ENCODE measurements around the gene NEMF.

DNA sequence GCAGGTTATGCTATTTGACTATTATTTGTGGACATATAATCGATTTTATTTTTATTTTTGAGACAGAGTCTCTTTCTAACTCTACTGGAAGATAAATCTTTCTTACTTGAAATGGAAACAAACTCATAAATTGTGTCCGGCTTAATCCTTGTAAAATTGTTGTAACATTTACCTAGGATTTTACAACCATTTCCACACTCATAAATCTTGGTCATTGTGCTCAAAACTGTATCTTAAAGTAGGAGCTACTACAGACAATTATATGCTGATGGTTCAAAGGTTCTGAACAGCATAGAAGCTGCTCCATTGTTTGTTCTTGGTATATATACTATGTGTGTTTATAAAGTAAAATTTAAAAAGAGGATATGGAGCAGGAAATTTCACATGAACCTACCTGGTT, 35.7 kb upstream of the NEMF start:
- TF ChIP-seq, protein P1, sequence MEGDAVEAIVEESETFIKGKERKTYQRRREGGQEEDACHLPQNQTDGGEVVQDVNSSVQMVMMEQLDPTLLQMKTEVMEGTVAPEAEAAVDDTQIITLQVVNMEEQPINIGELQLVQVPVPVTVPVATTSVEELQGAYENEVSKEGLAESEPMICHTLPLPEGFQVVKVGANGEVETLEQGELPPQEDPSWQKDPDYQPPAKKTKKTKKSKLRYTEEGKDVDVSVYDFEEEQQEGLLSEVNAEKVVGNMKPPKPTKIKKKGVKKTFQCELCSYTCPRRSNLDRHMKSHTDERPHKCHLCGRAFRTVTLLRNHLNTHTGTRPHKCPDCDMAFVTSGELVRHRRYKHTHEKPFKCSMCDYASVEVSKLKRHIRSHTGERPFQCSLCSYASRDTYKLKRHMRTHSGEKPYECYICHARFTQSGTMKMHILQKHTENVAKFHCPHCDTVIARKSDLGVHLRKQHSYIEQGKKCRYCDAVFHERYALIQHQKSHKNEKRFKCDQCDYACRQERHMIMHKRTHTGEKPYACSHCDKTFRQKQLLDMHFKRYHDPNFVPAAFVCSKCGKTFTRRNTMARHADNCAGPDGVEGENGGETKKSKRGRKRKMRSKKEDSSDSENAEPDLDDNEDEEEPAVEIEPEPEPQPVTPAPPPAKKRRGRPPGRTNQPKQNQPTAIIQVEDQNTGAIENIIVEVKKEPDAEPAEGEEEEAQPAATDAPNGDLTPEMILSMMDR (optimal IDR thresholded peaks at IDR 0.05 in 1 of 3, IDR thresholded peaks at IDR 0.05 in 1 of 3, conservative IDR thresholded peaks at IDR 0.05 in 1 of 3; ENCODE audit: extremely low read depth in 1 of 3, insufficient read depth in 2 of 3, low read length in 3 of 3) = no peak
- no peak for TF ChIP-seq EZH2 (IDR thresholded peaks at IDR 0.05; ENCODE audit: low read length)

Measured in keratinocyte (primary cell).